OCI-LY3 (cell line): ENCODE measurements around the gene GTSF1L.
A peak's percentile ranks its signal among the peaks of the same experiment; 100 is the strongest.

Experiments used
- H2AFZ ChIP-seq: fragments of 200-600, 300-600 bp; shearing (Covaris generic); 2 replicates; pipeline ENCODE4 v1.6.0; 2014; ENCODE audit warnings: antibody characterized with exemption, low read depth, low read length
- H3K27ac ChIP-seq: fragments of 200-600, 300-600 bp; sonication (generic); 2 replicates; pipeline ENCODE4 v1.5.1; 2014; ENCODE audit warnings: mild to moderate bottlenecking, low read length, moderate library complexity, mixed read lengths
- H3K27me3 ChIP-seq: fragments of 200-600, 300-600 bp; sonication (generic); 2 replicates; pipeline ENCODE4 v1.6.1; 2014; ENCODE audit warnings: low read depth, low read length, mixed read lengths
- H3K36me3 ChIP-seq: fragments of 200-600, 300-600 bp; sonication (generic); replicated peaks from 2 replicates; pipeline ENCODE3; 2014; ENCODE audit warnings: low read depth, low read length, mixed read lengths
- H3K4me1 ChIP-seq: fragments of 300-600, 200-600 bp; sonication (generic); 2 replicates; pipeline ENCODE4 v1.6.1; 2014; ENCODE audit warnings: low read length, mixed read lengths
- H3K4me2 ChIP-seq: fragments of 200-600, 300-600 bp; sonication (generic); 2 replicates; pipeline ENCODE4 v1.6.1; 2014; ENCODE audit warnings: low read length, mixed read lengths
- H3K4me3 ChIP-seq: fragments of 300-600, 200-600 bp; sonication (generic); 2 replicates; pipeline ENCODE4 v1.5.1; 2014; ENCODE audit warnings: antibody characterized with exemption, mild to moderate bottlenecking, low read length, moderate library complexity
- H3K79me2 ChIP-seq: fragments of 300-600, 200-600 bp; shearing (Covaris generic); 2 replicates; pipeline ENCODE4 v1.6.1; 2014; ENCODE audit warnings: mild to moderate bottlenecking, low read length, mixed read lengths
- H3K9ac ChIP-seq: fragments of 300-600, 200-600 bp; shearing (Covaris generic); 2 replicates; pipeline ENCODE4 v1.6.0; 2014; ENCODE audit warnings: mild to moderate bottlenecking, low read length, moderate library complexity
- H3K9me3 ChIP-seq: fragments of 200-600, 300-600 bp; shearing (Covaris generic); 2 replicates; pipeline ENCODE4 v1.6.1; 2014; ENCODE audit warnings: low read length, mixed read lengths; ENCODE audit not compliant: insufficient read depth
- H4K20me1 ChIP-seq: fragments of 200-600, 300-600 bp; sonication (generic); 2 replicates; pipeline ENCODE4 v1.6.1; 2016; ENCODE audit warnings: low read length, mixed read lengths; ENCODE audit not compliant: insufficient read depth
- EZH2phosphoT487 ChIP-seq: fragments of 200-600 bp; shearing (Covaris generic); IDR thresholded peaks from 2 replicates; pipeline ENCODE4 v1.6.1; 2018; ENCODE audit warnings: antibody characterized with exemption, mixed run types, low read depth
- TF ChIP-seq, protein P1 (sequence below): fragments of 200-600, 300-600 bp; sonication (generic); IDR thresholded peaks from 2 replicates; pipeline ENCODE4 v1.5.1; 2014; ENCODE audit warnings: antibody characterized with exemption, low read length, low read depth

Gene GTSF1L

GRCh38 chr20:43724383-43724782 is 2.4 kb downstream of the GTSF1L start:
- Histone ChIP-seq H3K4me3 (no peak overlapping the region), H3K9ac (no peak overlapping the region), H3K4me1 (peaks cover 22% of the 10 kb centered on the region), H2AFZ (no peak overlapping the region), H3K79me2 (no peaks in the 10 kb centered on the region), H3K27ac (no peak overlapping the region), H3K36me3 (peaks cover 8% of the 10 kb centered on the region), H4K20me1 (no peaks in the 10 kb centered on the region), H3K27me3 (no peaks in the 10 kb centered on the region), H3K4me2 (no peak overlapping the region), H3K9me3 (no peaks in the 10 kb centered on the region)
- no peak for TF ChIP-seq EZH2phosphoT487
- TF ChIP-seq, protein P1, sequence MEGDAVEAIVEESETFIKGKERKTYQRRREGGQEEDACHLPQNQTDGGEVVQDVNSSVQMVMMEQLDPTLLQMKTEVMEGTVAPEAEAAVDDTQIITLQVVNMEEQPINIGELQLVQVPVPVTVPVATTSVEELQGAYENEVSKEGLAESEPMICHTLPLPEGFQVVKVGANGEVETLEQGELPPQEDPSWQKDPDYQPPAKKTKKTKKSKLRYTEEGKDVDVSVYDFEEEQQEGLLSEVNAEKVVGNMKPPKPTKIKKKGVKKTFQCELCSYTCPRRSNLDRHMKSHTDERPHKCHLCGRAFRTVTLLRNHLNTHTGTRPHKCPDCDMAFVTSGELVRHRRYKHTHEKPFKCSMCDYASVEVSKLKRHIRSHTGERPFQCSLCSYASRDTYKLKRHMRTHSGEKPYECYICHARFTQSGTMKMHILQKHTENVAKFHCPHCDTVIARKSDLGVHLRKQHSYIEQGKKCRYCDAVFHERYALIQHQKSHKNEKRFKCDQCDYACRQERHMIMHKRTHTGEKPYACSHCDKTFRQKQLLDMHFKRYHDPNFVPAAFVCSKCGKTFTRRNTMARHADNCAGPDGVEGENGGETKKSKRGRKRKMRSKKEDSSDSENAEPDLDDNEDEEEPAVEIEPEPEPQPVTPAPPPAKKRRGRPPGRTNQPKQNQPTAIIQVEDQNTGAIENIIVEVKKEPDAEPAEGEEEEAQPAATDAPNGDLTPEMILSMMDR = no peak

DNA sequence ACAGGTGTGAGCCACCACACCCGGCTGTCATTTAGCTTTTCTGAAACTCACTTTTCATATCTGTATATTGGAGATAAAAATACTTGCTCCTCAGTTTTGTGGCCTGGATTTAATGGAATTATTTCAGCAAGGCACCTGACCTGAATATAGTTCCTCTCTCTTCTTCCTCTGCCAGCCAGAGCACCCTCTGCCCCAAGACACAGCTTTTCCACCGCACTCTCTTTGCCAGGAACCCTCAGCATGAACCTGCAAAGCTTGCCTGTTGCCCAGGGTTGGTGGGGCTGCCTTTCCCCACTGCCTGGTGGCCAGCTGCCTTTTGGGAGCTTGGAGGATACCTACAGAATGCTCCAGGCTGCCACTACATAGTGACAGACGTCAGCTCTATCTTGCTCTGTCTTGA is 3.1 kb downstream of the GTSF1L start:
- H3K4me3 ChIP-seq = no peak overlapping the region
- H4K20me1 ChIP-seq = no peaks in the 10 kb centered on the region
- no peaks in the 10 kb centered on the region for H3K27me3 ChIP-seq
- no peaks in the 10 kb centered on the region for H3K9me3 ChIP-seq
- H3K4me1 ChIP-seq = peaks cover 22% of the 10 kb centered on the region
- no peak overlapping the region for H3K27ac ChIP-seq
- TF ChIP-seq EZH2phosphoT487 = no peak
- TF ChIP-seq, protein P1 = no peak
- H3K36me3 ChIP-seq = peaks cover 12% of the 10 kb centered on the region
- H3K4me2 ChIP-seq = no peak overlapping the region
- H3K79me2 ChIP-seq = no peaks in the 10 kb centered on the region
- no peak overlapping the region for H3K9ac ChIP-seq
- no peak overlapping the region for H2AFZ ChIP-seq

GRCh38 chr20:43723186-43723585 is 3.6 kb downstream of the GTSF1L start:
- H3K79me2 ChIP-seq = no peaks in the 10 kb centered on the region
- no peak overlapping the region for H3K27ac ChIP-seq
- no peaks in the 10 kb centered on the region for H3K27me3 ChIP-seq
- TF ChIP-seq, protein P1 = no peak
- no peak for TF ChIP-seq EZH2phosphoT487
- H4K20me1 ChIP-seq = no peaks in the 10 kb centered on the region
- no peak overlapping the region for H3K9ac ChIP-seq
- no peak overlapping the region for H3K4me3 ChIP-seq
- H2AFZ ChIP-seq = no peak overlapping the region
- H3K9me3 ChIP-seq = no peaks in the 10 kb centered on the region
- H3K4me1 ChIP-seq = peaks cover 16% of the 10 kb centered on the region
- H3K4me2 ChIP-seq = no peak overlapping the region
- H3K36me3 ChIP-seq = peaks cover 12% of the 10 kb centered on the region

GRCh38 chr20:43722153-43722505 is 4.7 kb downstream of the GTSF1L start:
- Histone ChIP-seq H4K20me1 (no peaks in the 10 kb centered on the region), H3K4me2 (peak overlapping the region; percentile 74), H3K4me1 (peaks cover 12% of the 10 kb centered on the region), H3K27me3 (no peaks in the 10 kb centered on the region), H3K27ac (no peak overlapping the region), H2AFZ (peak overlapping the region; percentile 54), H3K79me2 (no peaks in the 10 kb centered on the region), H3K9ac (no peak overlapping the region), H3K9me3 (no peaks in the 10 kb centered on the region), H3K36me3 (peaks cover 20% of the 10 kb centered on the region), H3K4me3 (peak overlapping the region; percentile 60)
- TF ChIP-seq EZH2phosphoT487 = no peak
- TF ChIP-seq, protein P1 = no peak
